Dermis lymphatic vessel endothelial cell (primary cell): ENCODE data around the gene LRRC70. TPM values are rescaled to one million over a fixed set of nuclear protein-coding genes. Genes with fewer than 3 reads are reported as not detected.

Experiments used
- total RNA-seq: library from RNA; depleted of rRNA; stranded (reverse); fragments of >200 nt; gene quantifications from 2 replicates; pipeline ENCODE4 v1.2.1, GENCODE V29; 2014

Gene LRRC70, protein sequence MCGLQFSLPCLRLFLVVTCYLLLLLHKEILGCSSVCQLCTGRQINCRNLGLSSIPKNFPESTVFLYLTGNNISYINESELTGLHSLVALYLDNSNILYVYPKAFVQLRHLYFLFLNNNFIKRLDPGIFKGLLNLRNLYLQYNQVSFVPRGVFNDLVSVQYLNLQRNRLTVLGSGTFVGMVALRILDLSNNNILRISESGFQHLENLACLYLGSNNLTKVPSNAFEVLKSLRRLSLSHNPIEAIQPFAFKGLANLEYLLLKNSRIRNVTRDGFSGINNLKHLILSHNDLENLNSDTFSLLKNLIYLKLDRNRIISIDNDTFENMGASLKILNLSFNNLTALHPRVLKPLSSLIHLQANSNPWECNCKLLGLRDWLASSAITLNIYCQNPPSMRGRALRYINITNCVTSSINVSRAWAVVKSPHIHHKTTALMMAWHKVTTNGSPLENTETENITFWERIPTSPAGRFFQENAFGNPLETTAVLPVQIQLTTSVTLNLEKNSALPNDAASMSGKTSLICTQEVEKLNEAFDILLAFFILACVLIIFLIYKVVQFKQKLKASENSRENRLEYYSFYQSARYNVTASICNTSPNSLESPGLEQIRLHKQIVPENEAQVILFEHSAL
- total RNA-seq, result 88.9 and 93.4 TPM in 2 replicates

DNA sequence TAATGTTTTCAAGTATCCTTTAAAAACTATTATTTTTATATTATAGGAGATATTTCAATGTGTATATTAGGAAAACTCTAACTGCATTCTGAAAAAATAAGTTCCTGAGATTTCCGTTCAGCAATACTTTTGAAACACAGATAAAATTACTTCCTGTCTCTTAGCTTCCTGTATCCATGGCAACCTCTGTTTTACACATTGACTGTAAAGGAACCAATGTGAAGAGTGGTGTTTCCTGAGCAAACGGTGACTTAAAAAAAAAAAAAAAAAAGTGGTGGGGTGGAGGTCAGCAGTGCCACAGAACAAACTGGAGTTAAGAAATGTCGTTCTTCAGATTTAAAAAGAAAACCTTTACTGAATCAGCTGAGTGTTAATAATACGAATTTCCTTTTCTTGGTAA is at the start of gene LRRC70:
Gene LRRC70 (plus strand): TSS at position 280 of the 400 bp plus-strand sequence. CDS start 620 bp downstream, outside the sequence.

Other genes with a start within 250 kb of the LRRC70 start
- gene DIMT1, start 174.9 kb upstream of the LRRC70 start, total RNA-seq, result 56.4 and 57.0 TPM in 2 replicates
- gene IPO11, start 166.1 kb upstream of the LRRC70 start, total RNA-seq, result 106 and 135 TPM in 2 replicates